ENCODE results near the gene PGM3.

GRCh38 chr6:83183082-83183828 lies 9.8 kb downstream of the PGM3 start:
- no peak for TF ChIP-seq CTCF (IDR thresholded peaks at IDR 0.05; ENCODE audit: insufficient read depth, low read length, poor library complexity, severe bottlenecking)
- no peak for TF ChIP-seq EZH2phosphoT487 (conservative IDR thresholded peaks at IDR 0.05; ENCODE audit: low read length)
